ENCODE data around the gene LAMA3.

DNA sequence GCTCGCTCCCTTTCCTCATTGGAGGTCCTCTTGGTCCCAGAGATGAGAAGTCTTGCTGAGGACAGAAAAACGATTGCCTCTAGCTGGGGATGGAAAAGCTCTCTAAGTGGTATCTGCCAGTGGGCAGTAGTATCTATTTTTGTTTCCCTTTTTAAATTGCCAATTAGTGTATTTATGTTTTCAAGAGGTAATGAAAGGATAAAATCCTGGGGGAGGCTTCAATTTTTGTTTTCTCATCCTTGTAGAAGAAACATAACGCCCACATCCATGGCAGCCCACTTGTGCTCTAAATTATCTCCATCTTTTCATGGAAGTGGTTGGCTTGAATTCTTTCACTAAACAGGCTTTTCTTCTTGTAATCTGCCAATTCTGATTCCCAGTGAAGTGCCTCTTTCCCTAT, 40.8 kb upstream of the LAMA3 start:
- TF ChIP-seq, protein P1, sequence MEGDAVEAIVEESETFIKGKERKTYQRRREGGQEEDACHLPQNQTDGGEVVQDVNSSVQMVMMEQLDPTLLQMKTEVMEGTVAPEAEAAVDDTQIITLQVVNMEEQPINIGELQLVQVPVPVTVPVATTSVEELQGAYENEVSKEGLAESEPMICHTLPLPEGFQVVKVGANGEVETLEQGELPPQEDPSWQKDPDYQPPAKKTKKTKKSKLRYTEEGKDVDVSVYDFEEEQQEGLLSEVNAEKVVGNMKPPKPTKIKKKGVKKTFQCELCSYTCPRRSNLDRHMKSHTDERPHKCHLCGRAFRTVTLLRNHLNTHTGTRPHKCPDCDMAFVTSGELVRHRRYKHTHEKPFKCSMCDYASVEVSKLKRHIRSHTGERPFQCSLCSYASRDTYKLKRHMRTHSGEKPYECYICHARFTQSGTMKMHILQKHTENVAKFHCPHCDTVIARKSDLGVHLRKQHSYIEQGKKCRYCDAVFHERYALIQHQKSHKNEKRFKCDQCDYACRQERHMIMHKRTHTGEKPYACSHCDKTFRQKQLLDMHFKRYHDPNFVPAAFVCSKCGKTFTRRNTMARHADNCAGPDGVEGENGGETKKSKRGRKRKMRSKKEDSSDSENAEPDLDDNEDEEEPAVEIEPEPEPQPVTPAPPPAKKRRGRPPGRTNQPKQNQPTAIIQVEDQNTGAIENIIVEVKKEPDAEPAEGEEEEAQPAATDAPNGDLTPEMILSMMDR (IDR thresholded peaks at IDR 0.05) = no peak
- TF ChIP-seq EP300 (IDR thresholded peaks at IDR 0.05) = no peak

All from tibial nerve (tissue), 4 donors.